Adrenal gland (tissue), 12 donors: ENCODE results near the gene CPA5. TPM values are rescaled to one million over a fixed set of nuclear protein-coding genes. Genes with fewer than 3 reads are reported as not detected.

Experiments used
- DNase-seq, 7 donors: peaks; one replicate each; pipeline ENCODE4 v3.0.0-alpha.2; 2019 to 2020
- H3K27ac ChIP-seq, 5 donors: fragments of 200-600 bp; sonication (generic) in 4 of 5; 1 replicate in 3 of 5; 2 replicates in 2 of 5; pipeline versions ENCODE4 v1.5.1 to v1.8.0; 2016 to 2020; ENCODE audit warnings: mild to moderate bottlenecking in 1 of 5
- H3K27me3 ChIP-seq: fragments of 200-600 bp; 2 replicates; pipeline ENCODE4 v1.8.0; 2021
- H3K36me3 ChIP-seq, 2 donors: fragments of 200-600 bp; replicated peaks in 1 of 2; 1 replicate in 1 of 2; 2 replicates in 1 of 2; pipeline versions ENCODE4 v1.5.1 to v1.8.0; 2018 to 2022
- H3K4me1 ChIP-seq, 2 donors: fragments of 200-600 bp; replicated peaks in 1 of 2; 1 replicate in 1 of 2; 2 replicates in 1 of 2; pipeline versions ENCODE4 v1.5.1 to v1.8.0; 2018 to 2021
- H3K4me3 ChIP-seq, 4 donors: fragments of 200-600 bp; sonication (generic) in 3 of 4; one replicate each; pipeline ENCODE4 v1.5.1; 2016 to 2018
- H3K9me3 ChIP-seq, 3 donors: fragments of 200-600 bp; sonication (generic) in 1 of 3; replicated peaks in 1 of 3; 1 replicate in 2 of 3; 2 replicates in 1 of 3; pipeline versions ENCODE4 v1.5.1 to v1.8.0; 2016 to 2021
- CTCF ChIP-seq, 6 experiments: fragments of 450-650 bp in 4 of 6; fragments of 200-600 bp in 2 of 6; sonication (generic) in 1 of 6; IDR thresholded peaks; 1 replicate in 5 of 6; 2 replicates in 1 of 6; pipeline versions ENCODE4 v1.5.1 to v1.8.0; 2016 to 2021; ENCODE audit warnings: antibody characterized with exemption in 6 of 6, mild to moderate bottlenecking in 2 of 6, moderate library complexity in 1 of 6
- POLR2A ChIP-seq, 2 donors: fragments of 450-650 bp; IDR thresholded peaks; one replicate each; pipeline ENCODE4 v1.6.1; 2017; ENCODE audit warnings: antibody characterized with exemption in 2 of 2, mild to moderate bottlenecking in 2 of 2, moderate library complexity in 1 of 2
- WGBS, 4 donors: extraction: QIAGEN DNeasy Blood & Tissue Kit in 2 of 4; methylation state at CpG; one replicate each; pipeline versions ENCODE4 v1.1.5 to v1.1.7; 2013 to 2017; 5-methylcytosine and 5-hydroxymethylcytosine counted together
- intact Hi-C, 2 donors: fragments of 100-400 bp; cut with DNase I; formaldehyde crosslinking; loops; one replicate each; pipeline versions ENCODE4 v1.14.1 to v1.15.0; 2022 to 2023
- polyA plus RNA-seq, 3 donors: library from polyadenylated mRNA; stranded (reverse); fragments of 200-250 nt in 2 of 3; fragments of 350-450 nt in 1 of 3; fragmentation: Illumina TruSeq in 1 of 3; extraction: RNeasy Lipid Tissue Mini Kit (QIAGEN cat#74804) in 1 of 3; gene quantifications; one replicate each; pipeline ENCODE4 v1.2.3, GENCODE V29; 2013 to 2014
- total RNA-seq, 9 donors: library from RNA; depleted of rRNA in 4 of 9; stranded (reverse); fragments of >200 nt in 4 of 9; fragments of 120-200 nt in 1 of 9; fragmentation: NEBNext Ultra II Directional in 1 of 9; extraction: Animal tissue kit (Norgen Biotek cat#: 25700) in 1 of 9; gene quantifications; one replicate each; pipeline versions ENCODE4 v1.1.0 to v1.2.4, GENCODE V29; 2013 to 2023
- donor health status: healthy with polysubstance abuse.
- donor health status: Bipolar disorder and iron deficiency.
- donor health status: DM: yes; HTN: yes; CAD: no.
- donor health status: DM: no; HTN: no; CAD: no.
- donor health status: DM: no; HTN: no; CAD: no.
- donor health status: DM: yes; HTN: yes; CAD: no.

The CPA5 gene
- total and polyA plus RNA-seq, 12 donors = 0.24 to 0.65 (median 0.29) TPM; not detected in 8

GRCh38 chr7:130346177-130346905 is 1.7 kb downstream of the CPA5 start:
- Histone ChIP-seq H3K27me3 (no peaks in the 10 kb centered on the region), H3K9me3 (no peaks in the 10 kb centered on the region), H3K4me3 (no peak overlapping the region), H3K27ac (no peak overlapping the region), H3K36me3 (no peaks in the 10 kb centered on the region), H3K4me1 (no peaks in the 10 kb centered on the region)
- intact Hi-C loops = no loop called here
- TF ChIP-seq POLR2A (IDR thresholded peaks at IDR 0.05) (no peak), CTCF (IDR thresholded peaks at IDR 0.05) (no peak)
- WGBS, 4 donors = 88 to 97% (median 95%) methylated on average over 3 to 10 of the region's 10 CpGs
- DNase-seq = no peak

- 83 to 94% (median 89%) methylated on average over 6 to 12 of the region's 12 CpGs for WGBS, 4 donors
- H3K4me3 ChIP-seq = no peak overlapping the region
- intact Hi-C loops = no loop called here
- no peaks in the 10 kb centered on the region for H3K9me3 ChIP-seq
- H3K27me3 ChIP-seq = no peaks in the 10 kb centered on the region
- H3K36me3 ChIP-seq = no peaks in the 10 kb centered on the region
- no peak overlapping the region for H3K27ac ChIP-seq
- no peak for DNase-seq
- H3K4me1 ChIP-seq = no peaks in the 10 kb centered on the region
- TF ChIP-seq POLR2A (IDR thresholded peaks at IDR 0.05) = no peak
- no peak for TF ChIP-seq CTCF (IDR thresholded peaks at IDR 0.05)
Observed at GRCh38 chr7:130346941-130347340, 2.3 kb downstream of the CPA5 start.

GRCh38 chr7:130349911-130350782 is 5.5 kb downstream of the CPA5 start:
- H3K36me3 ChIP-seq = no peaks in the 10 kb centered on the region
- no peaks in the 10 kb centered on the region for H3K27me3 ChIP-seq
- H3K9me3 ChIP-seq = no peaks in the 10 kb centered on the region
- no peak overlapping the region for H3K4me3 ChIP-seq
- 74 to 81% (median 77%) methylated on average over 16 of the region's 16 CpGs for WGBS, 4 donors
- no peak for DNase-seq
- H3K27ac ChIP-seq = peak overlapping the region in 2 of 5 donors; percentile 75 to 84
- TF ChIP-seq CTCF (IDR thresholded peaks at IDR 0.05) (no peak), POLR2A (IDR thresholded peaks at IDR 0.05) (no peak)
- peaks cover 8 to 9% of the 10 kb centered on the region in 2 donors for H3K4me1 ChIP-seq
- intact Hi-C loops = no loop called here
